H1 (cell line): ENCODE data around the gene MEN1. TPM values are rescaled to one million over a fixed set of nuclear protein-coding genes. Genes with fewer than 3 reads are reported as not detected.

Experiments
- BCL11A ChIP-seq, 2 experiments: IDR thresholded peaks; one replicate each; pipeline ENCODE4 v1.6.1; 2011; ENCODE audit warnings: low read depth in 2 of 2, low read length in 2 of 2, mild to moderate bottlenecking in 2 of 2
- CBX8 ChIP-seq: fragments of 300-800, 300-1000 bp; sonication (generic); IDR thresholded peaks from 2 replicates; pipeline ENCODE4 v1.7.1; 2016; ENCODE audit warnings: low read depth, low read length, borderline replicate concordance
- CEBPB ChIP-seq: IDR thresholded peaks from 2 replicates; pipeline ENCODE4 v1.6.1; 2012; ENCODE audit warnings: low read depth, low read length
- CHD1 ChIP-seq: IDR thresholded peaks from 2 replicates; pipeline ENCODE4 v1.6.1; 2012; ENCODE audit warnings: low read depth, low read length, improper control_type of control experiment
- CHD2 ChIP-seq: IDR thresholded peaks from 2 replicates; pipeline ENCODE4 v1.6.1; 2012; ENCODE audit warnings: low read length, improper control_type of control experiment
- CREB1 ChIP-seq: IDR thresholded peaks from 2 replicates; pipeline ENCODE4 v1.6.1; 2012; ENCODE audit warnings: inconsistent platforms
- E2F6 ChIP-seq: IDR thresholded peaks from 2 replicates; pipeline ENCODE4 v1.6.1; 2012; ENCODE audit warnings: inconsistent platforms
- JUN ChIP-seq: IDR thresholded peaks from 2 replicates; pipeline ENCODE4 v1.6.1; 2011; ENCODE audit warnings: low read depth, mild to moderate bottlenecking, improper control_type of control experiment, low read length
- KDM1A ChIP-seq: fragments of 200-600, 300-600 bp; sonication (generic); IDR thresholded peaks from 2 replicates; pipeline ENCODE4 v1.7.1; 2016; ENCODE audit warnings: mild to moderate bottlenecking, low read length, borderline replicate concordance
- KDM4A ChIP-seq: IDR thresholded peaks from one replicate; pipeline ENCODE4 v1.7.1; 2012; ENCODE audit warnings: low read depth, mild to moderate bottlenecking, moderate library complexity, low read length, inconsistent platforms; ENCODE audit not compliant: severe bottlenecking
- NANOG ChIP-seq: IDR thresholded peaks from 2 replicates; pipeline ENCODE4 v1.6.1; 2011; ENCODE audit warnings: low read length, low read depth, mild to moderate bottlenecking, inconsistent platforms; ENCODE audit not compliant: insufficient read depth, poor library complexity, severe bottlenecking
- NRF1 ChIP-seq: IDR thresholded peaks from 2 replicates; pipeline ENCODE4 v1.6.1; 2011; ENCODE audit warnings: mild to moderate bottlenecking, low read depth, low read length, improper control_type of control experiment
- PHF8 ChIP-seq: fragments of 200-600 bp; sonication (generic); conservative IDR thresholded peaks from 2 replicates; pipeline ENCODE4 v1.7.1; 2012; ENCODE audit warnings: low read depth, mild to moderate bottlenecking, inconsistent platforms, low read length, moderate library complexity
- POLR2AphosphoS5 ChIP-seq: IDR thresholded peaks from 2 replicates; pipeline ENCODE4 v1.6.1; 2011; ENCODE audit warnings: low read depth, low read length
- RBBP5 ChIP-seq: IDR thresholded peaks from 2 replicates; pipeline ENCODE4 v1.7.1; 2012; ENCODE audit warnings: low read depth, mild to moderate bottlenecking, inconsistent platforms, low read length, moderate library complexity, borderline replicate concordance
- RFX5 ChIP-seq: IDR thresholded peaks from 2 replicates; pipeline ENCODE4 v1.6.1; 2011; ENCODE audit warnings: low read depth, low read length, improper control_type of control experiment, borderline replicate concordance
- RNF2 ChIP-seq: fragments of 200-900, 300-1000 bp; sonication (generic); IDR thresholded peaks from 2 replicates; pipeline ENCODE4 v1.7.1; 2016; ENCODE audit warnings: borderline replicate concordance, low read depth, mild to moderate bottlenecking, antibody characterized with exemption, low read length; ENCODE audit not compliant: poor library complexity, severe bottlenecking; ENCODE audit errors: missing control alignments
- SIX5 ChIP-seq: IDR thresholded peaks from 2 replicates; pipeline ENCODE4 v1.6.1; 2011; ENCODE audit warnings: mild to moderate bottlenecking, low read depth, low read length
- SUZ12 ChIP-seq: fragments of 200-600 bp; sonication (generic); IDR thresholded peaks from 2 replicates; pipeline ENCODE4 v1.6.1; 2012; ENCODE audit warnings: mild to moderate bottlenecking, inconsistent platforms, low read length, moderate library complexity, mixed read lengths
- TAF7 ChIP-seq: optimal IDR thresholded peaks from 2 replicates; pipeline ENCODE3; 2011; ENCODE audit warnings: low read depth, mild to moderate bottlenecking, inconsistent platforms, low read length, moderate library complexity, borderline replicate concordance
- TCF12 ChIP-seq: IDR thresholded peaks from 2 replicates; pipeline ENCODE4 v1.6.1; 2011; ENCODE audit warnings: low read depth, mild to moderate bottlenecking, low read length
- TEAD4 ChIP-seq: IDR thresholded peaks from 2 replicates; pipeline ENCODE4 v1.6.1; 2012; ENCODE audit warnings: low read depth, low read length, inconsistent platforms, mixed read lengths
- polyA plus RNA-seq, 7 experiments: library from polyadenylated mRNA; depleted of rRNA in 3 of 7; stranded (reverse) in 5 of 7; unstranded in 2 of 7; fragments of >200 nt in 5 of 7; fragments of 200-250 nt in 2 of 7; gene quantifications; 1 replicate in 5 of 7; 2 replicates in 1 of 7; 4 replicates in 1 of 7; pipeline versions ENCODE4 v1.2.1 to v1.2.3, GENCODE V29; 2011 to 2013; ENCODE audit warnings: missing spikeins in 2 of 7, mixed read lengths in 2 of 7
- total RNA-seq: library from RNA; stranded (reverse); fragmentation: NEBNext Ultra II Directional; extraction: Animal tissue kit (Norgen Biotek cat#: 25700); gene quantifications from 2 replicates; pipeline ENCODE4 v1.2.1, GENCODE V29; 2021
- TF ChIP-seq, protein P1 (sequence below): IDR thresholded peaks from 2 replicates; pipeline ENCODE4 v1.6.1; 2011; ENCODE audit warnings: low read length, improper control_type of control experiment

Gene MEN1
- total and polyA plus RNA-seq, 2 of the 8 experiments (the other 6 are each of a cell fraction or from before 2014, with no cell fraction given): 47.2 to 56.3 TPM

- no peak for TF ChIP-seq CEBPB
- TF ChIP-seq RBBP5: no peak
- TF ChIP-seq BCL11A (IDR thresholded peaks at IDR 0.05; ENCODE audit: low read depth in 2 of 2, low read length in 2 of 2): no peak
- 0 out of 2 replicates have a peak, but pooled peaks have one; percentile 24 for TF ChIP-seq CREB1
- 0 out of 2 replicates have a peak, but pooled peaks have one; percentile 20 for TF ChIP-seq PHF8
- TF ChIP-seq NRF1: peak; percentile 52
- TF ChIP-seq E2F6: no peak
- no peak for TF ChIP-seq KDM1A
- no peak for TF ChIP-seq JUN
- no peak for TF ChIP-seq CHD1
- TF ChIP-seq NANOG: no peak
- TF ChIP-seq SUZ12: no peak
- TF ChIP-seq TEAD4: no peak
- no peak for TF ChIP-seq SIX5
- no peak for TF ChIP-seq TAF7
- TF ChIP-seq RFX5: no peak
- TF ChIP-seq, protein P1, sequence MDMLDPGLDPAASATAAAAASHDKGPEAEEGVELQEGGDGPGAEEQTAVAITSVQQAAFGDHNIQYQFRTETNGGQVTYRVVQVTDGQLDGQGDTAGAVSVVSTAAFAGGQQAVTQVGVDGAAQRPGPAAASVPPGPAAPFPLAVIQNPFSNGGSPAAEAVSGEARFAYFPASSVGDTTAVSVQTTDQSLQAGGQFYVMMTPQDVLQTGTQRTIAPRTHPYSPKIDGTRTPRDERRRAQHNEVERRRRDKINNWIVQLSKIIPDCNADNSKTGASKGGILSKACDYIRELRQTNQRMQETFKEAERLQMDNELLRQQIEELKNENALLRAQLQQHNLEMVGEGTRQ: no peak
- no peak for TF ChIP-seq KDM4A
- TF ChIP-seq POLR2AphosphoS5: peak; percentile 78
- no peak for TF ChIP-seq CHD2
- TF ChIP-seq CBX8: no peak
- no peak for TF ChIP-seq RNF2
- TF ChIP-seq TCF12: no peak
Observed at GRCh38 chr11:64777449-64778222, 32.7 kb downstream of the MEN1 start (continued).
